CD8-positive, alpha-beta memory T cell (primary cell): ENCODE data around the gene XYLT2. TPM values are rescaled to one million over a fixed set of nuclear protein-coding genes. Genes with fewer than 3 reads are reported as not detected.

Experiments
- CTCF ChIA-PET: fragments of 350-600 bp; sonication (Branson Sonifier 250); formaldehyde crosslinking; loops from one replicate; lab custom pipeline; 2021; ENCODE audit warnings: antibody characterized with exemption; lab: Charles Lee
- POLR2A ChIA-PET: fragments of 350-600 bp; sonication (Branson Sonifier 250); formaldehyde crosslinking; loops from one replicate; lab custom pipeline; 2021; ENCODE audit warnings: antibody characterized with exemption; lab: Charles Lee
- DNase-seq, 5 donors: peaks; one replicate each; pipeline versions ENCODE4 v3.0.0 to v3.0.0-alpha.2; 2020 to 2022; ENCODE audit warnings: mixed read lengths in 1 of 5
- H3K27ac ChIP-seq: one replicate; pipeline ENCODE4 v1.7.0; 2013; ENCODE audit warnings: low read depth, mild to moderate bottlenecking, low read length, moderate library complexity
- H3K27me3 ChIP-seq: 2 replicates; pipeline ENCODE4 v1.7.0; 2013; ENCODE audit warnings: low read length, mild to moderate bottlenecking; ENCODE audit not compliant: insufficient read depth, poor library complexity, severe bottlenecking
- H3K36me3 ChIP-seq: 2 replicates; pipeline ENCODE4 v1.7.0; 2013; ENCODE audit warnings: mild to moderate bottlenecking, low read length, moderate library complexity; ENCODE audit not compliant: insufficient read depth
- H3K4me1 ChIP-seq: 2 replicates; pipeline ENCODE4 v1.7.0; 2013; ENCODE audit warnings: mild to moderate bottlenecking, low read length, moderate library complexity; ENCODE audit not compliant: insufficient read depth
- H3K4me3 ChIP-seq: 2 replicates; pipeline ENCODE4 v1.7.0; 2013; ENCODE audit warnings: mild to moderate bottlenecking, low read length
- H3K9me3 ChIP-seq: 2 replicates; pipeline ENCODE4 v1.7.0; 2013; ENCODE audit warnings: mild to moderate bottlenecking, low read length
- H3K27ac Mint-ChIP-seq, 8 donors: one replicate each; pipeline ENCODE4 v1.8.0; 2020 to 2021; ENCODE audit warnings: mixed read lengths in 8 of 8, mild to moderate bottlenecking in 6 of 8, inconsistent platforms in 3 of 8, moderate library complexity in 3 of 8
- H3K27me3 Mint-ChIP-seq, 2 donors: one replicate each; pipeline ENCODE4 v1.8.0; 2020 to 2021; ENCODE audit warnings: mixed read lengths in 2 of 2, mild to moderate bottlenecking in 1 of 2, moderate library complexity in 1 of 2
- H3K36me3 Mint-ChIP-seq, 3 donors: one replicate each; pipeline ENCODE4 v1.8.0; 2020 to 2021; ENCODE audit warnings: mixed read lengths in 3 of 3, inconsistent platforms in 1 of 3, mild to moderate bottlenecking in 1 of 3
- H3K4me1 Mint-ChIP-seq, 3 donors: one replicate each; pipeline ENCODE4 v1.8.0; 2020 to 2021; ENCODE audit warnings: mixed read lengths in 3 of 3, inconsistent platforms in 1 of 3, mild to moderate bottlenecking in 1 of 3
- H3K4me3 Mint-ChIP-seq, 7 donors: one replicate each; pipeline ENCODE4 v1.8.0; 2020 to 2021; ENCODE audit warnings: mixed read lengths in 7 of 7, mild to moderate bottlenecking in 6 of 7, moderate library complexity in 4 of 7, inconsistent platforms in 2 of 7
- H3K9me3 Mint-ChIP-seq, 5 donors: one replicate each; pipeline ENCODE4 v1.8.0; 2020 to 2022; ENCODE audit warnings: mixed read lengths in 5 of 5, mild to moderate bottlenecking in 3 of 5, moderate library complexity in 2 of 5, inconsistent platforms in 1 of 5
- polyA plus RNA-seq: library from polyadenylated mRNA; unstranded; fragments of 300-500 nt; fragmentation: Illumina TruSeq; gene quantifications from one replicate; pipeline ENCODE4 v1.2.3, GENCODE V29; 2021
- total RNA-seq, 2 experiments: library from RNA; stranded (reverse); gene quantifications; one replicate each; pipeline ENCODE4 v1.2.3, GENCODE V29; 2021

XYLT2 gene
- total and polyA plus RNA-seq, 3 experiments from 2014 or later = 17.8 to 32.6 (median 31.8) TPM

- Mint-ChIP-seq H3K27ac (no peak overlapping the region), H3K36me3 (no peaks in the 10 kb centered on the region), H3K4me1 (no peaks in the 10 kb centered on the region), H3K4me3 (no peak overlapping the region), H3K9me3 (no peaks in the 10 kb centered on the region), H3K27me3 (peaks cover 11 to 47% of the 10 kb centered on the region in 2 donors)
- CTCF ChIA-PET = interaction anchor here (1.3 kb wide), 1 partner anchor 104 kb away, joined by 3 read pairs; no protein-coding TSS in a partner anchor
- no peaks in the 10 kb centered on the region for H3K36me3 ChIP-seq
- H3K9me3 ChIP-seq = no peaks in the 10 kb centered on the region
- no peaks in the 10 kb centered on the region for H3K4me1 ChIP-seq
- DNase-seq = no peak
- H3K27me3 ChIP-seq = no peaks in the 10 kb centered on the region
- no peak overlapping the region for H3K4me3 ChIP-seq
- POLR2A ChIA-PET = no interaction called here
- H3K27ac ChIP-seq = no peak overlapping the region
Observed at GRCh38 chr17:50303596-50303995, 42.3 kb upstream of the XYLT2 start.

GRCh38 chr17:50304781-50305404 is 41.0 kb upstream of the XYLT2 start:
- no peaks in the 10 kb centered on the region for H3K27me3 ChIP-seq
- CTCF ChIA-PET = no interaction called here
- no peak overlapping the region for H3K27ac ChIP-seq
- H3K36me3 ChIP-seq = no peaks in the 10 kb centered on the region
- POLR2A ChIA-PET = no interaction called here
- no peak for DNase-seq
- no peak overlapping the region for H3K4me3 Mint-ChIP-seq
- no peaks in the 10 kb centered on the region for H3K36me3 Mint-ChIP-seq
- H3K9me3 ChIP-seq = no peaks in the 10 kb centered on the region
- no peaks in the 10 kb centered on the region for H3K4me1 Mint-ChIP-seq
- H3K27me3 Mint-ChIP-seq = peaks cover 8 to 49% of the 10 kb centered on the region in 2 donors
- H3K4me3 ChIP-seq = no peak overlapping the region
- no peaks in the 10 kb centered on the region for H3K9me3 Mint-ChIP-seq
- H3K4me1 ChIP-seq = no peaks in the 10 kb centered on the region
- no peak overlapping the region for H3K27ac Mint-ChIP-seq

GRCh38 chr17:50307654-50308053 is 38.3 kb upstream of the XYLT2 start:
- Mint-ChIP-seq H3K27me3 (peaks cover 7 to 52% of the 10 kb centered on the region in 2 donors), H3K4me1 (no peaks in the 10 kb centered on the region), H3K27ac (no peak overlapping the region), H3K4me3 (no peak overlapping the region), H3K36me3 (no peaks in the 10 kb centered on the region), H3K9me3 (no peaks in the 10 kb centered on the region)
- DNase-seq = no peak
- Histone ChIP-seq H3K9me3 (no peaks in the 10 kb centered on the region), H3K36me3 (no peaks in the 10 kb centered on the region), H3K4me1 (no peaks in the 10 kb centered on the region), H3K27me3 (no peaks in the 10 kb centered on the region), H3K27ac (no peak overlapping the region), H3K4me3 (no peak overlapping the region)
- ChIA-PET CTCF (interaction anchor here (1.2 kb wide), 1 partner anchor 10 kb away, joined by 5 read pairs; no protein-coding TSS in a partner anchor), POLR2A (no interaction called here)

GRCh38 chr17:50308666-50309065 is 37.3 kb upstream of the XYLT2 start:
- Histone ChIP-seq H3K9me3 (no peaks in the 10 kb centered on the region), H3K36me3 (no peaks in the 10 kb centered on the region), H3K4me1 (no peaks in the 10 kb centered on the region), H3K4me3 (no peak overlapping the region), H3K27me3 (no peaks in the 10 kb centered on the region), H3K27ac (no peak overlapping the region)
- H3K4me3 Mint-ChIP-seq = no peak overlapping the region
- H3K36me3 Mint-ChIP-seq = no peaks in the 10 kb centered on the region
- POLR2A ChIA-PET = no interaction called here
- H3K9me3 Mint-ChIP-seq = no peaks in the 10 kb centered on the region
- H3K4me1 Mint-ChIP-seq = no peaks in the 10 kb centered on the region
- CTCF ChIA-PET = interaction anchor here (1.2 kb wide), 2 partner anchors 11 to 192 kb away, joined by 3 to 5 read pairs; no protein-coding TSS in a partner anchor
- peak overlapping the region in 1 of 8 donors; percentile 51 for H3K27ac Mint-ChIP-seq
- H3K27me3 Mint-ChIP-seq = peaks cover 11 to 62% of the 10 kb centered on the region in 2 donors
- DNase-seq = no peak

- no peaks in the 10 kb centered on the region for H3K9me3 ChIP-seq
- no peaks in the 10 kb centered on the region for H3K36me3 Mint-ChIP-seq
- ChIA-PET CTCF (no interaction called here), POLR2A (no interaction called here)
- H3K4me1 ChIP-seq = no peaks in the 10 kb centered on the region
- H3K9me3 Mint-ChIP-seq = no peaks in the 10 kb centered on the region
- H3K36me3 ChIP-seq = no peaks in the 10 kb centered on the region
- H3K27ac Mint-ChIP-seq = peak overlapping the region in 1 of 8 donors; percentile 47
- H3K27me3 ChIP-seq = no peaks in the 10 kb centered on the region
- H3K27ac ChIP-seq = no peak overlapping the region
- H3K4me3 ChIP-seq = no peak overlapping the region
- H3K4me3 Mint-ChIP-seq = no peak overlapping the region
- peaks cover 10 to 56% of the 10 kb centered on the region in 2 donors for H3K27me3 Mint-ChIP-seq
- DNase-seq = no peak
- no peaks in the 10 kb centered on the region for H3K4me1 Mint-ChIP-seq
Observed at GRCh38 chr17:50310455-50311111, 35.3 kb upstream of the XYLT2 start.

- H3K27ac ChIP-seq = no peak overlapping the region
- no peaks in the 10 kb centered on the region for H3K36me3 Mint-ChIP-seq
- H3K4me1 Mint-ChIP-seq = no peaks in the 10 kb centered on the region
- no peaks in the 10 kb centered on the region for H3K9me3 Mint-ChIP-seq
- no peak overlapping the region for H3K4me3 ChIP-seq
- peaks cover 10 to 52% of the 10 kb centered on the region in 2 donors for H3K27me3 Mint-ChIP-seq
- H3K4me1 ChIP-seq = no peaks in the 10 kb centered on the region
- H3K27me3 ChIP-seq = no peaks in the 10 kb centered on the region
- ChIA-PET CTCF (interaction anchor here (1.1 kb wide), 1 partner anchor 142 kb away, joined by 3 read pairs; no protein-coding TSS in a partner anchor), POLR2A (no interaction called here)
- H3K36me3 ChIP-seq = no peaks in the 10 kb centered on the region
- peak overlapping the region in 1 of 8 donors; percentile 67 for H3K27ac Mint-ChIP-seq
- H3K9me3 ChIP-seq = no peaks in the 10 kb centered on the region
- DNase-seq = no peak
- H3K4me3 Mint-ChIP-seq = no peak overlapping the region
Observed at GRCh38 chr17:50311112-50311460, 34.8 kb upstream of the XYLT2 start.

GRCh38 chr17:50311483-50311882 is 34.4 kb upstream of the XYLT2 start:
- H3K36me3 Mint-ChIP-seq = no peaks in the 10 kb centered on the region
- no peaks in the 10 kb centered on the region for H3K9me3 Mint-ChIP-seq
- H3K4me1 ChIP-seq = no peaks in the 10 kb centered on the region
- POLR2A ChIA-PET = no interaction called here
- peak overlapping the region in 1 of 8 donors; percentile 67 for H3K27ac Mint-ChIP-seq
- no peak overlapping the region for H3K4me3 ChIP-seq
- H3K4me1 Mint-ChIP-seq = no peaks in the 10 kb centered on the region
- no peak overlapping the region for H3K27ac ChIP-seq
- no peak for DNase-seq
- CTCF ChIA-PET = interaction anchor here (1.0 to 1.6 kb wide), 3 partner anchors 8 to 142 kb away, joined by 3 to 7 read pairs (median 3); no protein-coding TSS in a partner anchor
- no peak overlapping the region for H3K4me3 Mint-ChIP-seq
- H3K27me3 ChIP-seq = no peaks in the 10 kb centered on the region
- H3K27me3 Mint-ChIP-seq = peaks cover 10 to 48% of the 10 kb centered on the region in 2 donors
- no peaks in the 10 kb centered on the region for H3K9me3 ChIP-seq
- H3K36me3 ChIP-seq = no peaks in the 10 kb centered on the region

GRCh38 chr17:50312308-50312707 is 33.6 kb upstream of the XYLT2 start:
- no peak overlapping the region for H3K27ac Mint-ChIP-seq
- no peaks in the 10 kb centered on the region for H3K36me3 ChIP-seq
- H3K27ac ChIP-seq = no peak overlapping the region
- POLR2A ChIA-PET = no interaction called here
- H3K36me3 Mint-ChIP-seq = no peaks in the 10 kb centered on the region
- H3K27me3 Mint-ChIP-seq = peaks cover 10 to 48% of the 10 kb centered on the region in 2 donors
- no peaks in the 10 kb centered on the region for H3K27me3 ChIP-seq
- no peak for DNase-seq
- CTCF ChIA-PET = interaction anchor here (1.0 to 1.6 kb wide), 4 partner anchors 8 to 218 kb away, joined by 3 to 7 read pairs (median 3); no protein-coding TSS in a partner anchor
- H3K4me1 Mint-ChIP-seq = no peaks in the 10 kb centered on the region
- H3K4me3 Mint-ChIP-seq = no peak overlapping the region
- H3K4me3 ChIP-seq = no peak overlapping the region
- no peaks in the 10 kb centered on the region for H3K9me3 Mint-ChIP-seq
- H3K9me3 ChIP-seq = no peaks in the 10 kb centered on the region
- H3K4me1 ChIP-seq = no peaks in the 10 kb centered on the region
